DMS 273 (cell line): ENCODE data around the gene TUBA1C.
"Not testable (repeated sequence)": the region's sequence is repeated elsewhere in the genome, so short reads cannot be mapped to it uniquely, and the experiment has no call there.

Source experiments
- DNase-seq: peaks from one replicate; lab custom pipeline; 2025; ENCODE audit not compliant: unreplicated experiment; lab: John Stamatoyannopoulos, UW

Gene TUBA1C

GRCh38 chr12:49282740-49283375, 18.0 kb downstream of the TUBA1C start:
- not testable (repeated sequence) for DNase-seq

- no peak for DNase-seq
Observed at GRCh38 chr12:49283541-49284429, 18.9 kb downstream of the TUBA1C start.

GRCh38 chr12:49284672-49285071, 19.8 kb downstream of the TUBA1C start:
- no peak for DNase-seq

- no peak for DNase-seq
Observed at GRCh38 chr12:49287876-49288275, 23.0 kb downstream of the TUBA1C start.

DNA sequence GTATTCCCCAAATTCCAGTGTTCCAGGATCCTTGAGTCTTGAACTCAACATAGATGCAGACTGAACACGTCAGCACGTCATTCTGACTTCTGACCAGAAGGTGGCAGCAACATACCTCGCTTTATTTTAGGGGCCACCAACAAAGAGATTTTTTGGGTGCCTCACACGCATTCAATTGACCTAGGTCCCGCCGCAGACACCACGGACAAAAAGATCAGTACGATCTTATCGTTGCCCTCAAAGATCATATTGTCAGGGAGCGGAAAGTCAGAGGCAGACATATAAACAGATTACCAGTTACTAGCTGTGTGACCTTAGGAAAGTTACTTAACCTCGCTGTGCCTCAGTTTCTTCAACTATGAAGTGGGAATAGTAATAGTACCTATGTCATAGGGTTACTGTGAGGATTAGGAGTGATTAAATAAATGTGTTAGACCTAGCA, 23.6 kb downstream of the TUBA1C start:
- DNase-seq: peak; percentile 66

DNA sequence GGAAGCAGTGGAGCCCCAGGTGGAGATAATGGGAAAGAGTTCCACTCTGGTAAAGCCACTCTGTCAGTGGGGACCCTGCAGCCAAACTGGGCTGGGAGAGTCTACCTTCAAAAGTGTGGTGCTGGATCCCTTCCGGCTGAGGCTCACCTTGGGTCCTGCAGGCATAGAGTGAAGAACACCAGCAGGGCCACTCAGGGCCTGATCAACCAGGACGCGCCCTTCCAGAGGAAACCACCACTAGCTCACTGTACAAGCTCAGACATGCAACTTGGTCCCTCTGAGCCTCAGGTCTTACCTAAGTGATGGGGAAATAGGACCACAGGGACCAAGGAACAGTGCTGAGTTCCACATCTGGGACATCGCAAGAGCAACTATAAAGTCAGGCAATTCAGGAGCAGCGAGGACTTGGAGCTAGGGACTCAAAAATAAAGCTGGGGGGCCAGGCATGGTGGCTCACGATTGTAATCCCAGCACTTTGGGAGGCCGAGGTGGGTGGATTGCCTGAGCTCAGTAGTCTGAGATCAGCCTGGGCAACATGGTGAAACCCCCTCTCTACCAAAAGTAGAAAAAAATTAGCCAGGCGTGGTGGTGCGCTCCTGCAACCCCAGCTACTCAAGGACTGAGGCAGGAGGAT, 24.2 kb downstream of the TUBA1C start:
- no peak for DNase-seq

GRCh38 chr12:49292729-49293055, 27.8 kb downstream of the TUBA1C start:
- DNase-seq: peak; percentile 86

GRCh38 chr12:49293056-49293956, 28.4 kb downstream of the TUBA1C start:
- DNase-seq: peak; percentile 91

DNA sequence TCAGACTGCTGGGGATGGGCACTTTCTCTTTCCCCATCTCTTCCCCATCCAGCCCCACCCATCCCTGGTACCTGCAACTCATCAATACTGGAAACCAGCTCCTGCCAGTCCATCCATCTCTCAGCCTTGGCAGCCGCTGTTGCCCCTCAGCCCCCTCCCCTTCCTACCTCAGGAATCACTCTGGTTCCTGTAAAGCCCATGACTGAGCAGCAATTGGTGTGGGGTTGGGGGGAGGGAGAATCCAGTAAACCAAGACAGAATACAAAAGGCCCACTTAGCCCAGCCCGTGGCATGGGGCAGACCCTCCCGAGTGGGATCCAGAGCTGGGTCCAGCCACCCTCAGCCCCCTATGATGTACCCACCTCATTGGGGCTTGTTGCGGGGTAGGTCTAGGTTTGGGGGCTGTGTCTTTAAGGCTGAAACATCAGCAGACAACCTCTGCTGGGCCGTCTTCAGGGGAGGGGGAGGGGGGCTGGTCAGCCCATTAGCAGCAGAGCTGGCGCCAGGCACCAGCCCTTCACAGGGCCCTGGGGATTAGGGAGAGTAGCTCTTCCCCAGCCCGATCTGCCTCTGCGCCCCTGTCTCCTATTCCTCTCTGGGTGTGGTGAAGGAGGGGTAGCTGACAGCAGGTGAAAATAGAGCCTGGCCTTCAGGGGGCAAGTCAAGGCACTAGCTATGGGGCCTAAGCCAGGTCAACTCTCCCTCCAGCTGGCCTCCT, 29.4 kb downstream of the TUBA1C start:
- DNase-seq: peak; percentile 40

DNA sequence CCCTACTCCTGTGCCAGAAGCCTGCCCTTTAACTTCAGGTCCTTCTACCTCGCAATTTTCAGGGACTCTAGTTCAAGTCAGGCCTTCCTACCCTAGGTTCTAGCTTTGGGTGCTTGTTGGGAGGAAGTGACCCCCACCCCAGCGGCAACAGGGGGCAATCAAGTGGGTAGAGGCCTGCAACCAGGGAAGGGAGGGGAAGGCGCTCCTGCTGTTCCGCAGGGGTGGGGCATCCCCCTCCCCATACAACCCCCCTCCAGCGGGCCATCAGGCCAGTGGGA, 29.9 kb downstream of the TUBA1C start:
- DNase-seq: no peak

DNA sequence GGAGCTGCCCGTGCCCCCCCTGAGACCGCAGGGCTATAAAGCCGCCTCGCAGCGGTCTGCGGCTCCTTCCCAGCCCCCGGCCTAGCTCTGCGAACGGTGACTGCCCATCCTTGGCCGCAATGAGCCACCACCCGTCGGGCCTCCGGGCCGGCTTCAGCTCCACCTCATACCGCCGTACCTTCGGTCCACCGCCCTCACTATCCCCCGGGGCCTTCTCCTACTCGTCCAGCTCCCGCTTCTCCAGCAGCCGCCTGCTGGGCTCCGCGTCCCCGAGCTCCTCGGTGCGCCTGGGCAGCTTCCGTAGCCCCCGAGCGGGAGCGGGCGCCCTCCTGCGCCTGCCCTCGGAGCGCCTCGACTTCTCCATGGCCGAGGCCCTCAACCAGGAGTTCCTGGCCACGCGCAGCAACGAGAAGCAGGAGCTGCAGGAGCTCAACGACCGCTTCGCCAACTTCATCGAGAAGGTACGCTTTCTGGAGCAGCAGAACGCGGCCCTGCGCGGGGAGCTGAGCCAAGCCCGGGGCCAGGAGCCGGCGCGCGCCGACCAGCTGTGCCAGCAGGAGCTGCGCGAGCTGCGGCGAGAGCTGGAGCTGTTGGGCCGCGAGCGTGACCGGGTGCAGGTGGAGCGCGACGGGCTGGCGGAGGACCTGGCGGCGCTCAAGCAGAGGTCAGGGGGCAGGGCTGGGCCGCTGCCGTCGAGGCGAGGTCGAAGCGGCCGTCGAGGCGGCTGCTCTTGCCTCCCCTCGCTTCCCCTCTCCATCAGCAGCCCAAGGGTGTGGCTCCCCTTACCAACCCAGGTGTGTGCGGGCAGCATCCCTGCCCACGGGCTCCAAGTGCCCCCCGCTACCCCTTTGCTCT, 30.4 kb downstream of the TUBA1C start, which contains the start of gene PRPH:
PRPH (plus strand) TSS at position 66 of the 855 bp plus-strand sequence; CDS start at position 120, 54 bp downstream.
- no peak for DNase-seq

- peak; percentile 45 for DNase-seq
Observed at GRCh38 chr12:49296034-49296835, 31.4 kb downstream of the TUBA1C start.

DNA sequence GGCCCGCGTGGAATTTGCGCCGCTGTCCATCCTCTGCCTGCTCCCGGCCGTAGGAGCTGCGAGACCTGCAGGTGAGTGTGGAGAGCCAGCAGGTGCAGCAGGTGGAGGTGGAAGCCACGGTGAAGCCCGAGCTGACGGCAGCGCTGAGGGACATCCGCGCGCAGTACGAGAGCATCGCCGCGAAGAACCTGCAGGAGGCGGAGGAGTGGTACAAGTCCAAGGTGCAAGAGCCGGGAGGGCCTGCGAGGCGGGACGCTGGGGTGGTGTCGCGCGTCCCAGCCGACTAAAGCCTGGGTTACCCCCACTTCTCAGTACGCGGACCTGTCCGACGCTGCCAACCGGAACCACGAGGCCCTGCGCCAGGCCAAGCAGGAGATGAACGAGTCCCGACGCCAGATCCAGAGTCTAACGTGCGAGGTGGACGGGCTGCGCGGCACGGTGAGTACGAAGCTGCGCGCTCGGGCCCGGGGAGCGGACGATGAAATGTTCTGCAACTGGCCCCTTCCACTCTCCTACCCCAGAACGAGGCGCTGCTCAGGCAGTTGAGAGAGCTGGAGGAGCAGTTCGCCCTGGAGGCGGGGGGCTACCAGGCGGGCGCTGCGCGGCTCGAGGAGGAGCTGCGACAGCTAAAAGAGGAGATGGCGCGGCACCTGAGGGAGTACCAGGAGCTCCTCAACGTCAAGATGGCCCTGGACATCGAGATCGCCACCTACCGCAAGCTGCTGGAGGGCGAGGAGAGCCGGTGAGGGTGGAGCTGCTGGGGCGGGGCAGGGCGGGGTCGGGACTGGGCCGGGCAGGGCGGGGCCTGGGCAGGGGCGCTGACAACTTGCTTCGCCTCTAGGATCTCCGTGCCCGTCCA, 32.2 kb downstream of the TUBA1C start:
- DNase-seq: peak; percentile 75

- no peak for DNase-seq
Observed at GRCh38 chr12:49297695-49298060, 32.8 kb downstream of the TUBA1C start.

DNA sequence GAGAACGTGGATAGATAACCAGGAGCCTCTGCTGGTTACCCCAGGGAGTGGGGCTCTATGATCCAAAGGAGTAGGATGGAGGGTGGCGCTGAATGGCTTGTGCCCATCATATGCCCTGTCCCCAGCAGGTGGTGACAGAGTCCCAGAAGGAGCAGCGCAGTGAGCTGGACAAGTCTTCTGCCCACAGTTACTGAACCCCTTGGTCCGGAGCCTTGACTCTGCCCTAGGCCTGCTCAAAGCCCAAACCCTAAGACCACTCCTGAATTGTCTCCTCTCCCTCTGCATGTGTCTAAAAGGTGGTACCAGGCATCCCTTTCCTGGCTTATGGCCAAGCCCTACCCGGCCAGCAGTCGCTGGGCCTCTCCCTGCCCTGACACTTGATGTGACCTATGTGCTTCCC, 33.3 kb downstream of the TUBA1C start:
- no peak for DNase-seq

DNA sequence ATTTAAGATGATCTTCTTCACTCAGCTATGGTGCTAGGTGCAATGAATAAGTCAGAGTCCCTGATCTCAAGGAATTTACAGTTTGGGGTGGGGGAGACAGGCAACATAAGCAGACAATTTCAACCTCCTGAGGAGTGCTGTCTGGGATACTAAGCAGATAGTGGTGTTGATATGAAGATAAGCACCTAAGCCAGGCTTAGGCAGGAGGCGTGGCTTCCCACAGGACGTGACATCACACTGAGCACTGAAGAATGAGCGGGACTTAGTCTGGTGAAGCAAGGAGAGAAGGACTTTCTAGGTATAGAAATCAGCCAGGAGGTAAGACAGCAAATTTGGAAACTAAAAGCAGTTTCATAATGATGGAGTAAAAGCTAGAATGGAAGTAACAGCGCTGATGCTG, 36.9 kb downstream of the TUBA1C start:
- DNase-seq: no peak

DNA sequence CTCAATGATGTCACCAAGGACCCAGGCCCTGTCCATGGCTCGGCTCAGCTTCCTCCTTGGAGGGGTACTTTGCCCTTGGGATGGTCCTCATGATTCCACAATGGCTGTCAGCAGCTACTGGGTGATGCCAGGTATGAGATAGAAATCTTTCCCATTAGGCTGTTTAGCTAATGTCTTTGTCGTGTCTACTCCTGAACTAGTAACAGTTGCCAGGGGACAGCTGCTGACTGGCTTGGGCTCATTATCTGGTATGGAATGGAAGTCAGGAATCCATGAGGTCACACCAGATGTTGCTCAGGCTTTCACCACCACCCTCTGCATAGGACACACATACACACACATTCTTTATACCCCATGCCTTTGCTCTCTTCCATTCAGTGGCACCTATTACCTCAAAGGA, 39.3 kb downstream of the TUBA1C start:
- peak; percentile 70 for DNase-seq
